NCI-H345 treated with DMSO at 0.1 percent for 48 hours (cell line): ENCODE measurements around the gene NEU3.

ENCODE experiments used
- DNase-seq: peaks from one replicate; lab custom pipeline; 2025; ENCODE audit not compliant: unreplicated experiment; lab: John Stamatoyannopoulos, UW

Gene NEU3

DNA sequence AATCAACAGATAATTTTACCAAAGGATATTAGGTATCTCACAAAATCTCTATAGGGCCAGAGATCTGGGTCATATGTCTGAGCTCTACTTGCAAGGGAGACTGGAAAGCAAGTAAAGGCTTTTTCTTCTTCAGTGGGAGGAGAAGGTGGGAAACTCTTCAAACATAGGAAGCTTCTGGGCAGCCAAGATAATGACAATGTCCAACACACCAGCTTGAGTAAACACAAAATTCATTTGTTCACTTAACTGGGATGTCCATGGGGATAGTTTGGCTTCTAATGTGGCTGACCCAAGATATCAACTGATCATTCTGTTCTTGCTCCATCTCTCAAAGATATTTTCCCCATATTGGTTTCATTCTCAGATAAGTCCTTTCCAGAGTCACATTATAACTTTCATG lies 70.6 kb downstream of the NEU3 start:
- DNase-seq: no peak

- DNase-seq: no peak
These were observed 75.1 kb downstream of the NEU3 start for GRCh38 chr11:75063741-75064314.

DNA sequence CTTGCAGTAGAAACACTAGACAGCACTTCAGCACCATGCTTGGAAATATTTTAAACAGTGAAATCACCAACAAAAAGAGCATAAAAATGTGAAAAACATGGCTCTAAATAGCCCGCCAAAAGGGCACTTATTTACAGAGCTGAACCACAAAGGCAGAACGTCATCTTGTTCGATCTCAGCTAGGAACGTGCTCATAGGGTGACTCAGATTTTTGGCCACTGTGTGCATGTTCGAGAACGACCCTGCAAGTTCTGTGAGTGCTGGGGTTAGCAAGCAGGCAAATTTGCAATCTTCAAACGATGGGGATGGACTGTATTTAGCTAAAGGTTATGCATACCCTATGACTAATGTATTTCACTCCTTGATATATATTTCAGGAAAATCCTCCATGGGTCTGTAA lies 77.3 kb downstream of the NEU3 start:
- DNase-seq: no peak
